IMR-90 (cell line): ENCODE data around the gene DIP2B. TPM values are rescaled to one million over a fixed set of nuclear protein-coding genes. Genes with fewer than 3 reads are reported as not detected.

Experiments
- ATAC-seq: fragments of 200-7000 bp; cut with Tn5 transposase; 2 replicates; pipeline ENCODE4 v1.9.1; 2020; ENCODE audit warnings: low read depth, mild to moderate bottlenecking, moderate library complexity
- BruUV-seq: library from RNA; stranded (reverse); fragments of 400-500 nt; replicated peaks from 2 replicates; lab custom pipeline; 2021; lab: Mats Ljungman, UMichigan
- CTCF ChIA-PET: fragments of 300-600 bp; formaldehyde crosslinking; extraction: SDS; loops from one replicate; lab custom pipeline; 2021; ENCODE audit warnings: antibody characterized with exemption; lab: Yijun Ruan, JAX
- POLR2A ChIA-PET: fragments of 300-600 bp; sonication (Branson Sonifier 250); formaldehyde crosslinking; loops from one replicate; lab custom pipeline; 2022; ENCODE audit warnings: antibody characterized with exemption; ENCODE audit not compliant: unreplicated experiment; lab: Charles Lee
- DNase-seq: peaks from one replicate; pipeline ENCODE4 v3.0.0; 2013
- H2AFZ ChIP-seq: replicated peaks from 2 replicates; pipeline ENCODE3; 2013; ENCODE audit warnings: low read length, mild to moderate bottlenecking; ENCODE audit not compliant: poor library complexity
- H2AK5ac ChIP-seq: 2 replicates; pipeline ENCODE4 v1.6.1; 2013; ENCODE audit warnings: low read depth, low read length, inconsistent platforms
- H2AK9ac ChIP-seq: replicated peaks from 2 replicates; pipeline ENCODE3; 2013; ENCODE audit warnings: mild to moderate bottlenecking, low read depth, low read length, moderate library complexity; ENCODE audit not compliant: poor library complexity
- H2BK120ac ChIP-seq: 2 replicates; pipeline ENCODE4 v1.6.1; 2013; ENCODE audit warnings: low read depth, low read length, inconsistent platforms
- H2BK15ac ChIP-seq: 3 replicates; pipeline ENCODE4 v1.6.1; 2013; ENCODE audit warnings: low read depth, low read length, inconsistent platforms
- H2BK20ac ChIP-seq: 2 replicates; pipeline ENCODE4 v1.6.1; 2013; ENCODE audit warnings: low read depth, mild to moderate bottlenecking, inconsistent platforms, low read length, moderate library complexity
- H2BK5ac ChIP-seq: 2 replicates; pipeline ENCODE4 v1.6.1; 2013; ENCODE audit warnings: mild to moderate bottlenecking, low read depth, low read length, inconsistent platforms; ENCODE audit not compliant: poor library complexity, severe bottlenecking
- H3K14ac ChIP-seq: replicated peaks from 2 replicates; pipeline ENCODE4 v1.6.1; 2013; ENCODE audit warnings: low read depth, low read length, inconsistent platforms
- H3K18ac ChIP-seq: 2 replicates; pipeline ENCODE4 v1.6.1; 2013; ENCODE audit warnings: low read depth, low read length, control low read depth
- H3K23ac ChIP-seq: 2 replicates; pipeline ENCODE4 v1.6.1; 2013; ENCODE audit warnings: low read depth, low read length, inconsistent platforms
- H3K27ac ChIP-seq: 2 replicates; pipeline ENCODE4 v1.5.1; 2013; ENCODE audit warnings: mild to moderate bottlenecking, control low read depth, low read length; ENCODE audit not compliant: insufficient read depth
- H3K27me3 ChIP-seq: 2 replicates; pipeline ENCODE4 v1.6.1; 2013; ENCODE audit warnings: low read length; ENCODE audit not compliant: control insufficient read depth, insufficient read depth
- H3K36me3 ChIP-seq: 2 replicates; pipeline ENCODE4 v1.6.1; 2013; ENCODE audit warnings: low read length, mixed read lengths; ENCODE audit not compliant: control insufficient read depth, insufficient read depth
- H3K4ac ChIP-seq: 2 replicates; pipeline ENCODE4 v1.6.1; 2013; ENCODE audit warnings: low read depth, low read length, inconsistent platforms
- H3K4me1 ChIP-seq: 2 replicates; pipeline ENCODE4 v1.6.1; 2013; ENCODE audit warnings: low read length, mixed read lengths; ENCODE audit not compliant: control insufficient read depth, insufficient read depth
- H3K4me2 ChIP-seq: 2 replicates; pipeline ENCODE4 v1.6.1; 2013; ENCODE audit warnings: low read depth, mild to moderate bottlenecking, control low read depth, low read length, moderate library complexity
- H3K4me3 ChIP-seq: 2 replicates; pipeline ENCODE4 v1.5.1; 2013; ENCODE audit warnings: low read depth, mild to moderate bottlenecking, control low read depth, low read length, moderate library complexity; ENCODE audit not compliant: insufficient read depth
- H3K56ac ChIP-seq: 2 replicates; pipeline ENCODE4 v1.6.1; 2013; ENCODE audit warnings: low read length, inconsistent platforms; ENCODE audit not compliant: insufficient read depth; ENCODE audit errors: extremely low read depth
- H3K79me1 ChIP-seq, 2 experiments: 2 replicates each; pipeline ENCODE4 v1.6.1; 2013; ENCODE audit warnings: low read length in 2 of 2, inconsistent platforms in 1 of 2, low read depth in 1 of 2
- H3K9ac ChIP-seq: 2 replicates; pipeline ENCODE4 v1.6.1; 2013; ENCODE audit warnings: low read depth, low read length, control low read depth
- H3K9me1 ChIP-seq: 2 replicates; pipeline ENCODE4 v1.6.1; 2013; ENCODE audit warnings: low read length, inconsistent platforms; ENCODE audit not compliant: insufficient read depth
- H3K9me3 ChIP-seq: 2 replicates; pipeline ENCODE4 v1.6.1; 2013; ENCODE audit warnings: low read length; ENCODE audit not compliant: control insufficient read depth, insufficient read depth
- H4K20me1 ChIP-seq: 2 replicates; pipeline ENCODE4 v1.6.1; 2013; ENCODE audit warnings: low read length, inconsistent platforms; ENCODE audit not compliant: insufficient read depth
- H4K5ac ChIP-seq: 2 replicates; pipeline ENCODE4 v1.6.1; 2013; ENCODE audit warnings: mild to moderate bottlenecking, low read depth, low read length, control low read depth
- H4K8ac ChIP-seq, 2 experiments: 2 replicates each; pipeline ENCODE4 v1.6.1; 2013; ENCODE audit warnings: low read depth in 2 of 2, low read length in 2 of 2, control low read depth in 1 of 2, inconsistent platforms in 1 of 2
- H4K91ac ChIP-seq: 2 replicates; pipeline ENCODE4 v1.6.1; 2013; ENCODE audit warnings: low read depth, low read length, inconsistent platforms; ENCODE audit not compliant: insufficient read depth
- CEBPB ChIP-seq: IDR thresholded peaks from 2 replicates; pipeline ENCODE4 v1.6.1; 2012; ENCODE audit warnings: low read depth, low read length, improper control_type of control experiment
- CHD1 ChIP-seq: IDR thresholded peaks from 2 replicates; pipeline ENCODE4 v1.6.1; 2012; ENCODE audit warnings: low read depth, low read length, improper control_type of control experiment
- CTCF ChIP-seq: conservative IDR thresholded peaks from 2 replicates; pipeline ENCODE4 v1.5.1; 2012; ENCODE audit warnings: mild to moderate bottlenecking, low read depth, low read length, improper control_type of control experiment
- ELK1 ChIP-seq: fragments of 150-350 bp; IDR thresholded peaks from 2 replicates; pipeline ENCODE4 v1.6.1; 2016; ENCODE audit warnings: low read depth, mild to moderate bottlenecking, low read length, moderate library complexity, borderline replicate concordance
- MAFK ChIP-seq: IDR thresholded peaks from 2 replicates; pipeline ENCODE4 v1.6.1; 2012; ENCODE audit warnings: low read depth, low read length, improper control_type of control experiment
- MXI1 ChIP-seq: IDR thresholded peaks from 2 replicates; pipeline ENCODE4 v1.6.1; 2012; ENCODE audit warnings: low read depth, mild to moderate bottlenecking, low read length, moderate library complexity, borderline replicate concordance
- POLR2A ChIP-seq: IDR thresholded peaks from 2 replicates; pipeline ENCODE4 v1.6.1; 2012; ENCODE audit warnings: mild to moderate bottlenecking, low read depth, low read length
- RAD21 ChIP-seq: IDR thresholded peaks from 2 replicates; pipeline ENCODE4 v1.6.1; 2012; ENCODE audit warnings: low read length, improper control_type of control experiment
- SMC3 ChIP-seq: fragments of 150-350 bp; IDR thresholded peaks from 2 replicates; pipeline ENCODE4 v1.6.1; 2016; ENCODE audit warnings: low read depth, mild to moderate bottlenecking, antibody characterized with exemption, low read length, moderate library complexity
- USF2 ChIP-seq: fragments of 150-350 bp; IDR thresholded peaks from 2 replicates; pipeline ENCODE4 v1.6.1; 2017; ENCODE audit warnings: mild to moderate bottlenecking, antibody characterized with exemption, low read length, low read depth
- WGBS, 2 experiments: methylation state at CpG; one replicate each; pipeline versions ENCODE4 v1.1.5 to v1.1.7; 2013; ENCODE audit warnings: missing lambda C conversion rate in 2 of 2; ENCODE audit not compliant: insufficient read length in 1 of 2; ENCODE audit errors: extremely low coverage in 2 of 2; 5-methylcytosine and 5-hydroxymethylcytosine counted together
- dilution Hi-C: fragments of 300-500 bp; cut with HindIII; formaldehyde crosslinking; loops from one replicate; pipeline ENCODE4 v1.14.3; 2018; ENCODE audit warnings: low sequenced_read_pairs; ENCODE audit not compliant: unreplicated experiment
- in situ Hi-C: fragments of 300-500 bp; cut with MboI; formaldehyde crosslinking; loops from 3 replicates; pipeline ENCODE4 v1.14.3; 2019; ENCODE audit warnings: low sequenced_read_pairs, inconsistent platforms, mixed read lengths
- intact Hi-C: fragments of 100-400 bp; cut with micrococcal nuclease; formaldehyde crosslinking; loops from 2 replicates; pipeline ENCODE4 v1.10.0; 2022
- polyA plus RNA-seq, 3 experiments: library from polyadenylated mRNA; depleted of rRNA; stranded (reverse); fragments of >200 nt; gene quantifications; 2 replicates each; pipeline ENCODE4 v1.2.3, GENCODE V29; 2012; ENCODE audit warnings: low replicate concordance in 1 of 3
- total RNA-seq: library from RNA; depleted of rRNA; stranded (reverse); fragments of >200 nt; gene quantifications from 2 replicates; pipeline ENCODE4 v1.2.3, GENCODE V29; 2012

The DIP2B gene
- total and polyA plus RNA-seq, 2 of the 4 experiments (the other 2 are of a cell fraction), result 7.7 to 12.9 TPM

DNA sequence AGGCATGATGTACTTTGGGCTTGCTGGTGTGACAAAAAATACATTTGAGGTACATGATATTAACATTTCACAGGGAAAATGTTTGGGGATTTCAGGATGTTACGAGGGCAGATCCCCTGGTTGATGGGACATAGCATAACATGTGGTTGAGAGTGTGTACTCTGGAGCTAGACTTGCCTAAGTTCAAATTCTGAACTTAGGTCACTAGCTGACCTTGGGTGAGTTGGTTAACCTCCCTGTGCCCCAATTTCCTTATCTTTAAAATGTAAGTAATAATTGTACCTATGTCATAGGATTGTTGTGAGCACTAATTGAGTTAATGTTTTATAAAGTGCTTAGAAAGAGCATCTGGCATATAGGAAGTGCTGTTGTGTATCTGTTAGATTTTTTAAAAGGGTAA, 194.4 kb downstream of the DIP2B start:
- Histone ChIP-seq H3K79me1 (no peaks in the 10 kb centered on the region), H3K9me1 (0 out of 2 replicates have a peak, but pooled peaks cover 2% of the 10 kb centered on the region), H4K91ac (no peak overlapping the region), H3K14ac (no peak overlapping the region), H2BK5ac (no peak overlapping the region), H3K4ac (no peak overlapping the region), H2BK15ac (no peak overlapping the region), H2BK20ac (no peak overlapping the region), H2AK5ac (no peak overlapping the region), H2BK120ac (no peak overlapping the region), H4K8ac (no peak overlapping the region), H3K23ac (no peak overlapping the region; the same call in 1 of the 2 replicates), H3K9ac (no peak overlapping the region), H4K20me1 (no peaks in the 10 kb centered on the region), H3K27ac (no peak overlapping the region), H3K27me3 (no peaks in the 10 kb centered on the region), H2AK9ac (no peak overlapping the region), H3K4me1 (no peaks in the 10 kb centered on the region), H2AFZ (no peak overlapping the region), H3K4me2 (no peak overlapping the region), H3K36me3 (peaks cover 20% of the 10 kb centered on the region), H3K4me3 (no peak overlapping the region), H3K56ac (no peak overlapping the region), H3K9me3 (no peaks in the 10 kb centered on the region), H3K18ac (no peak overlapping the region), H4K5ac (no peak overlapping the region)
- in situ Hi-C loops (no loop called here), intact Hi-C loops (no loop called here), dilution Hi-C loops (no loop called here)
- CTCF ChIA-PET, result interaction anchor here (0.6 to 1.0 kb wide), 2 partner anchors 32 to 441 kb away, joined by 3 read pairs; no protein-coding TSS in a partner anchor
- WGBS, 2 experiments, result no CpG with 5 or more reads among the region's 1 CpG
- no TSS peak for BruUV-seq
- DNase-seq (no peak), ATAC-seq (no peak)
- POLR2A ChIA-PET, result no interaction called here
- TF ChIP-seq USF2, result no peak
- no peak for TF ChIP-seq ELK1
- TF ChIP-seq CTCF, result no peak
- TF ChIP-seq MXI1, result no peak
- TF ChIP-seq CEBPB, result no peak
- no peak for TF ChIP-seq POLR2A
- no peak for TF ChIP-seq MAFK
- TF ChIP-seq CHD1, result no peak
- TF ChIP-seq SMC3, result no peak
- no peak for TF ChIP-seq RAD21
